ENCODE data around the gene WDR73. TPM values are rescaled to one million over a fixed set of nuclear protein-coding genes. Genes with fewer than 3 reads are reported as not detected.

The WDR73 gene
- total RNA-seq, result 28.5 and 35.5 TPM in 2 replicates

DNA sequence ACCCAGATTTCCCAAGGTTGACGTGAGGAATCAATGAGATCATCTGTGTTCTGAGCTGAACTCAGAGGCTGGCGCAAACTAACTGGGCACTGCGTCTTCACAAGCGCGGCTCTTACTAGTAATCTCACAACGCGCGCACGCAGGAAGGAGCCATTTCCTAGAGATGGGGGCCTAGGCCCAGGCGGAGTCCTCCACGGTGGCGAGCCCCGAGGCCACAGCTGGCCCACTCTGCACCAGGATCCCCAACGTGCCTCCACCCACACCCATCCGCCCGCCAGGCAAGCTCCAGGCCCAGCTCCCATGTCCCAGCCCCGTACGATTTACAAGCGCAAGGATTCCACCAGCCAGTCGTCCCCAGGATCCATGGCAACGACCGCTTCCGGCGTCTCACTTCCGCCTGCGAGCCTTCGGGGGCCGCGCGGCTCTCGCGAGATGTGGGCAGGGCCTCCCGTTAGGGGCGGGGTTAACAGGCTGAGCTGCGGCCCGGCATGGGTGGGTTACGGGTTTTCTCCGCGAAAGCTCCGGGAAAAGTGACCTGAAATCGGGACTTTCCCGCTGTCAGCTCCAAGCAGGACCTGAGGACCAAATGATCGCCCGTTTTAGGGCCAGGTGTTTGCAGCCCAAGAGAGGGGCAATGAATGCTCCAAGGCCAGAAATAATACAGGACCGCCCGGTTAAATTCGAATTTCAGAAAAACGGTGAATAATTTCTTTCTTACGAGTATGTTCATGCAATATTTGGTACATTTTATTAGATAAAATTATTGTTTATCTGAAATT lies at the start of gene WDR73:
Gene WDR73, minus strand, starts transcription at position 374 of the 779 bp plus-strand sequence. Its CDS starts 9 bp downstream, at position 365.

DNA sequence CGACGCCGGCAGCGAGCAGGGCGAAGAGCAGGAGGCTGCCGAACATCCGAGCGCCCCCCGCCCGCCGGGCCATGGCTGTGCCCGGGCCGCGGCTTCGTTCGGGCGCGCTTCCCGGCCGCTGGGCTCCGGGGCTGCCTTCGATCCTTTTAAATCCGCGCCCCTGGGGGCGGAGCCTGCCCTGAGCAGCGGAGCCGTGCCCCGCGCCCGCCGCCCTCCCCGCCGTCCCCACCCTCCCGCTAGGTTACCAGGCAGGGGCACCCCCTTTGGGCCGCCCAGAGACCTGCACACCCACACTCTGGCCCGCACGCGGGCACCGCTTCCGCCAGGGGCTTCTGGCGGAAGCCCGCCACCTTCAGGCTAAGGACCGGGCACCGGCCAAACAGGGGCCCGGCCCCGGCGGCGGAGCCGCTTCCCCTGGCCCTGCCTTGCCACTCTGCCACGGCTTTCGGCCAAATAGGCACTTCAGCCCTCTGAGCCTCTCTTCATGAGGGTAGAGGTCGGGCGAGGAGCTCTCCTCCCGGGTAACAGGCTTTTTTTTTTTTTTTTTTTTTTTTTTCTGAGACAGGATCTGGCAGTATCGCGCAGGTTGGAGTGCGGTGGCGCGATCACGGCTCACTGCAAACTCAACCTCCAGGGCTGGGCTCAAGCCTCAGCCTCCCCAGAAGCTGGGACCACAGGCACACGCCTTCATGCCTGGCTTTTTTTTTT lies 4.2 kb upstream of the WDR73 start, which contains the start of gene NMB:
Gene NMB, minus strand, starts transcription at position 120 of the 708 bp plus-strand sequence. Its CDS starts 47 bp downstream, at position 73.

DNA sequence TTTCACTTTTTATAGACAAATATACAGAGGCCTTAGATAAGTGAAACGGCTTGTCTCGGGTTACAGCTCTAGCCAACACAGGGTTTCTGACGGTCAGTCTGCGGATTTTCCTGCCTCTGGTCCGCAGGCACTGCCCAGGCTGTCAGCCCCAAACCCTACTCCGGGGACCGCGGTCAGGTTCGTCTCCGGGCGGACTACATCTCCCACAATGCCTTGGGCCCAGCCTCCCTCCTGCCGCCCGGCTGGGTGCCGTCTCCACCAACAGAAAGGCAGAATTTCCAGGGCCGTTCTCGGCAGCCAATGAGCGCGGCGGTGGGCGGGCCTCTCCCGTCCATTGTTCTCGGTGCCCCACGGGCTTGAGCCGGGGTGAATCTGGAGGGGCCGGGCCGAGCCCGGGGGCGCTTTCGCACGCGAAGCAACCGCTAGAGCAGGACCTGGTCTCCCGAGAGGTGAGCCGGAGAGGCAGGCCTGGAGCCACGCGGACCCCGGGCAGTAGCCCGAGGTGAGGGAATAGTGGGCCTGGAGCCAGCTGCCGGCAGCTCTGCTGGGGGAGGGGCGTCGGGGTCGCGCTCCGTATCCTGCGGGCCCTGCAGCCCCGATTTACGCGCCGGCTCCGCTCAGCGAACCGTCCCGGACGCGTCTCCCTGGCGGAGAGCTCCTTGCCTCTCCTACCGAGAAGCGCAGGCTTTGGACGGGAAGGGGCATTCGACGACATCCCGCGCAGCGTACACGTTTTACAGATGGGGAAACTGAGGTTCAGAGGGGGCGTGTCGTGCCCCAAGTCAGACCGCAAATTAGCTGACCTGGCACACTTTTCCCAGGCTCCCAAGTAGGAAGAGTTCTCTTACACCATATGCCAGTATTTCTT lies 53.2 kb downstream of the WDR73 start, which contains the start of gene ZSCAN2:
Gene ZSCAN2, plus strand, starts transcription at position 323 of the 868 bp plus-strand sequence. CDS start 2,919 bp downstream, outside the sequence.

Other genes starting within 250 kb of the WDR73 start
- gene ZSCAN2, start 53.3 kb downstream of the WDR73 start, total RNA-seq, result 6.6 and 7.9 TPM in 2 replicates
- 0.66 and 3.9 TPM in 2 replicates for gene NMB, start 3.9 kb upstream of the WDR73 start, total RNA-seq
- gene SEC11A, start 61.9 kb upstream of the WDR73 start, total RNA-seq, result 164 and 190 TPM in 2 replicates
- gene ZNF592, start 94.3 kb upstream of the WDR73 start, total RNA-seq, result 9.0 and 16.5 TPM in 2 replicates
- 0.57 and 1.5 TPM in 2 replicates for gene ALPK3, start 163.1 kb upstream of the WDR73 start, total RNA-seq
- not detected in 2 replicates for gene SLC28A1, start 230.4 kb upstream of the WDR73 start, total RNA-seq

All from placental pericyte (primary cell).